H1 (cell line): ENCODE measurements around the gene FLVCR2. TPM values are rescaled to one million over a fixed set of nuclear protein-coding genes. Genes with fewer than 3 reads are reported as not detected.

Source experiments
- CTCF ChIA-PET: fragments of 300-600 bp; sonication (Branson Sonifier 250); formaldehyde crosslinking; loops from one replicate; lab custom pipeline; 2021; ENCODE audit not compliant: partially characterized antibody; lab: Charles Lee
- POLR2A ChIA-PET: fragments of 300-600 bp; sonication (Branson Sonifier 250); formaldehyde crosslinking; loops from one replicate; lab custom pipeline; 2021; ENCODE audit warnings: inconsistent platforms; ENCODE audit not compliant: partially characterized antibody; lab: Charles Lee
- DNase-seq, 2 experiments: peaks; one replicate each; pipeline versions ENCODE4 v3.0.0 to v3.0.0-alpha.2; 2010 to 2022; ENCODE audit warnings: low spot score in 2 of 2, low read depth in 1 of 2, mixed read lengths in 1 of 2
- FAIRE-seq: peaks from 2 replicates; lab custom pipeline; 2011; peaks lifted over from hg19 to GRCh38; lab: Jason Lieb, UNC
- H2AFZ ChIP-seq: 2 replicates; pipeline ENCODE4 v1.8.1; 2012; ENCODE audit warnings: low read length, inconsistent platforms
- H2AK5ac ChIP-seq: 2 replicates; pipeline ENCODE4 v1.6.1; 2013; ENCODE audit warnings: low read depth, low read length
- H2BK120ac ChIP-seq: replicated peaks from 2 replicates; pipeline ENCODE3; 2013; ENCODE audit warnings: low read depth, low read length, inconsistent platforms
- H2BK12ac ChIP-seq: 2 replicates; pipeline ENCODE4 v1.6.1; 2013; ENCODE audit warnings: low read depth, low read length
- H2BK15ac ChIP-seq: 2 replicates; pipeline ENCODE4 v1.6.1; 2013; ENCODE audit warnings: low read length
- H2BK20ac ChIP-seq: 2 replicates; pipeline ENCODE4 v1.6.1; 2013; ENCODE audit warnings: low read length
- H2BK5ac ChIP-seq: 2 replicates; pipeline ENCODE4 v1.6.1; 2013; ENCODE audit warnings: low read depth, low read length
- H3K14ac ChIP-seq: 2 replicates; pipeline ENCODE4 v1.6.1; 2013; ENCODE audit warnings: inconsistent platforms; ENCODE audit not compliant: insufficient read length
- H3K18ac ChIP-seq: 2 replicates; pipeline ENCODE4 v1.6.1; 2013; ENCODE audit warnings: low read length; ENCODE audit errors: extremely low read depth
- H3K23ac ChIP-seq: 2 replicates; pipeline ENCODE4 v1.6.1; 2013; ENCODE audit warnings: inconsistent platforms; ENCODE audit not compliant: insufficient read length
- H3K23me2 ChIP-seq: 2 replicates; pipeline ENCODE4 v1.6.1; 2013; ENCODE audit warnings: low read depth, low read length
- H3K27ac ChIP-seq: 2 replicates; pipeline ENCODE4 v1.6.1; 2011; ENCODE audit warnings: low read depth, low read length, inconsistent platforms
- H3K27me3 ChIP-seq, 4 experiments: replicated peaks in 1 of 4; 1 replicate in 1 of 4; 2 replicates in 3 of 4; pipeline versions ENCODE4 v1.6.1 to v1.8.1; 2011 to 2013; ENCODE audit warnings: low read length in 3 of 4, mild to moderate bottlenecking in 3 of 4, inconsistent platforms in 2 of 4, mixed read lengths in 2 of 4, moderate library complexity in 1 of 4; ENCODE audit not compliant: control insufficient read depth in 3 of 4, insufficient read depth in 3 of 4; ENCODE audit errors: extremely low read depth in 1 of 4
- H3K36me3 ChIP-seq, 4 experiments: 2 replicates each; pipeline versions ENCODE4 v1.6.1 to v1.8.1; 2011 to 2013; ENCODE audit warnings: mild to moderate bottlenecking in 4 of 4, low read length in 3 of 4, moderate library complexity in 2 of 4, control low read depth in 1 of 4, inconsistent platforms in 1 of 4; ENCODE audit not compliant: insufficient read depth in 4 of 4, control insufficient read depth in 2 of 4
- H3K4ac ChIP-seq: replicated peaks from 2 replicates; pipeline ENCODE3; 2013; ENCODE audit warnings: low read length, low read depth, mixed read lengths, inconsistent platforms; ENCODE audit not compliant: insufficient read length
- H3K4me1 ChIP-seq, 4 experiments: replicated peaks in 1 of 4; 1 replicate in 1 of 4; 2 replicates in 3 of 4; pipeline versions ENCODE4 v1.6.1 to v1.8.1; 2011 to 2013; ENCODE audit warnings: low read length in 3 of 4, inconsistent platforms in 2 of 4, mixed read lengths in 1 of 4; ENCODE audit not compliant: insufficient read depth in 4 of 4, control insufficient read depth in 3 of 4
- H3K4me2 ChIP-seq, 2 experiments: 2 replicates each; pipeline versions ENCODE4 v1.6.1 to v1.8.1; 2011 to 2013; ENCODE audit warnings: low read depth in 2 of 2, low read length in 2 of 2, control low read depth in 1 of 2, inconsistent platforms in 1 of 2, mild to moderate bottlenecking in 1 of 2; ENCODE audit not compliant: insufficient read depth in 1 of 2
- H3K4me3 ChIP-seq, 4 experiments: fragments of 200-600, 300-600 bp in 1 of 4; sonication (generic), shearing (Covaris generic), sonication (Bioruptor Twin) in 1 of 4; 2 replicates each; pipeline versions ENCODE4 v1.5.1 to v1.8.1; 2011 to 2016; ENCODE audit warnings: low read length in 4 of 4, low read depth in 3 of 4, control low read depth in 2 of 4, inconsistent platforms in 2 of 4, mild to moderate bottlenecking in 2 of 4, mixed read lengths in 1 of 4, moderate library complexity in 1 of 4; ENCODE audit not compliant: insufficient read depth in 2 of 4; ENCODE audit errors: extremely low read depth in 1 of 4
- H3K56ac ChIP-seq: replicated peaks from 2 replicates; pipeline ENCODE3; 2013; ENCODE audit warnings: low read depth, mild to moderate bottlenecking, mixed read lengths, low read length, inconsistent platforms; ENCODE audit not compliant: insufficient read length
- H3K79me1 ChIP-seq: 2 replicates; pipeline ENCODE4 v1.6.1; 2013; ENCODE audit warnings: low read depth, low read length, control low read depth
- H3K79me2 ChIP-seq, 2 experiments: 2 replicates each; pipeline versions ENCODE4 v1.6.1 to v1.8.1; 2012 to 2013; ENCODE audit warnings: low read length in 2 of 2, mild to moderate bottlenecking in 2 of 2, inconsistent platforms in 1 of 2; ENCODE audit not compliant: insufficient read depth in 2 of 2, control insufficient read depth in 1 of 2
- H3K9ac ChIP-seq, 4 experiments: replicated peaks in 1 of 4; 1 replicate in 1 of 4; 2 replicates in 3 of 4; pipeline versions ENCODE4 v1.6.1 to v1.8.1; 2011 to 2013; ENCODE audit warnings: low read depth in 3 of 4, low read length in 3 of 4, control low read depth in 2 of 4, mild to moderate bottlenecking in 2 of 4, moderate library complexity in 2 of 4, inconsistent platforms in 1 of 4; ENCODE audit errors: extremely low read depth in 1 of 4
- H3K9me3 ChIP-seq, 2 experiments: 2 replicates each; pipeline versions ENCODE4 v1.6.1 to v1.8.1; 2012 to 2013; ENCODE audit warnings: mild to moderate bottlenecking in 2 of 2, moderate library complexity in 2 of 2, control low read depth in 1 of 2, inconsistent platforms in 1 of 2, low read depth in 1 of 2, low read length in 1 of 2, mixed read lengths in 1 of 2; ENCODE audit not compliant: insufficient read depth in 2 of 2
- H4K20me1 ChIP-seq, 2 experiments: replicated peaks in 1 of 2; 2 replicates each; pipeline versions ENCODE3 to v1.8.1; 2011 to 2013; ENCODE audit warnings: inconsistent platforms in 2 of 2, low read length in 2 of 2, mild to moderate bottlenecking in 1 of 2; ENCODE audit not compliant: insufficient read depth in 2 of 2, control insufficient read depth in 1 of 2
- H4K5ac ChIP-seq: 2 replicates; pipeline ENCODE4 v1.6.1; 2013; ENCODE audit warnings: low read length, low read depth, mixed read lengths, inconsistent platforms; ENCODE audit not compliant: insufficient read length
- H4K8ac ChIP-seq: 2 replicates; pipeline ENCODE4 v1.8.0; 2013; ENCODE audit warnings: mild to moderate bottlenecking, moderate library complexity, low read length, inconsistent platforms; ENCODE audit not compliant: insufficient read depth; ENCODE audit errors: extremely low read depth
- H4K91ac ChIP-seq: replicated peaks from 2 replicates; pipeline ENCODE3; 2013; ENCODE audit warnings: low read length, mixed read lengths, inconsistent platforms; ENCODE audit not compliant: insufficient read length
- CBX5 ChIP-seq: fragments of 300-800, 300-1000 bp; sonication (generic); IDR thresholded peaks from 2 replicates; pipeline ENCODE4 v1.7.1; 2016; ENCODE audit warnings: antibody characterized with exemption, low read length, low read depth
- CREB1 ChIP-seq: IDR thresholded peaks from 2 replicates; pipeline ENCODE4 v1.6.1; 2012; ENCODE audit warnings: inconsistent platforms
- EZH2 ChIP-seq: fragments of 200-600 bp; sonication (generic); IDR thresholded peaks from 2 replicates; pipeline ENCODE4 v1.7.1; 2012; ENCODE audit warnings: low read depth, mild to moderate bottlenecking, moderate library complexity, low read length, inconsistent platforms; ENCODE audit not compliant: severe bottlenecking
- GTF2F1 ChIP-seq: IDR thresholded peaks from 2 replicates; pipeline ENCODE4 v1.6.1; 2012; ENCODE audit warnings: low read depth, low read length, improper control_type of control experiment, borderline replicate concordance
- HDAC2 ChIP-seq, 2 experiments: fragments of 300-600 bp in 1 of 2; sonication (generic) in 1 of 2; IDR thresholded peaks; 2 replicates each; pipeline ENCODE4 v1.6.1; 2011 to 2012; ENCODE audit warnings: low read depth in 2 of 2, low read length in 2 of 2, mild to moderate bottlenecking in 2 of 2, moderate library complexity in 2 of 2, borderline replicate concordance in 1 of 2, inconsistent platforms in 1 of 2
- KDM4A ChIP-seq: IDR thresholded peaks from one replicate; pipeline ENCODE4 v1.7.1; 2012; ENCODE audit warnings: low read depth, mild to moderate bottlenecking, moderate library complexity, low read length, inconsistent platforms; ENCODE audit not compliant: severe bottlenecking
- KDM5A ChIP-seq: fragments of 200-600 bp; IDR thresholded peaks from 2 replicates; pipeline ENCODE4 v1.7.1; 2012; ENCODE audit warnings: mild to moderate bottlenecking, low read length, inconsistent platforms, mixed read lengths
- PHF8 ChIP-seq: fragments of 200-600 bp; sonication (generic); conservative IDR thresholded peaks from 2 replicates; pipeline ENCODE4 v1.7.1; 2012; ENCODE audit warnings: low read depth, mild to moderate bottlenecking, inconsistent platforms, low read length, moderate library complexity
- POLR2AphosphoS5 ChIP-seq: IDR thresholded peaks from 2 replicates; pipeline ENCODE4 v1.6.1; 2011; ENCODE audit warnings: low read depth, low read length
- POU5F1 ChIP-seq: IDR thresholded peaks from 2 replicates; pipeline ENCODE4 v1.6.1; 2011; ENCODE audit warnings: low read depth, mild to moderate bottlenecking, low read length, moderate library complexity
- RFX5 ChIP-seq: IDR thresholded peaks from 2 replicates; pipeline ENCODE4 v1.6.1; 2011; ENCODE audit warnings: low read depth, low read length, improper control_type of control experiment, borderline replicate concordance
- SIN3A ChIP-seq, 2 experiments: IDR thresholded peaks in 1 of 2; conservative IDR thresholded peaks in 1 of 2; 2 replicates each; pipeline ENCODE4 v1.6.1; 2011 to 2012; ENCODE audit warnings: low read length in 2 of 2, improper control_type of control experiment in 1 of 2, low read depth in 1 of 2, mild to moderate bottlenecking in 1 of 2
- SIX5 ChIP-seq: IDR thresholded peaks from 2 replicates; pipeline ENCODE4 v1.6.1; 2011; ENCODE audit warnings: mild to moderate bottlenecking, low read depth, low read length
- SP1 ChIP-seq: IDR thresholded peaks from 2 replicates; pipeline ENCODE4 v1.6.1; 2011; ENCODE audit warnings: low read depth, low read length
- TCF12 ChIP-seq: IDR thresholded peaks from 2 replicates; pipeline ENCODE4 v1.6.1; 2011; ENCODE audit warnings: low read depth, mild to moderate bottlenecking, low read length
- WGBS, 2 experiments: shearing (Covaris generic) in 1 of 2; methylation state at CpG; one replicate each; pipeline versions ENCODE4 v1.1.6 to v1.1.7; 2013 to 2015; ENCODE audit warnings: low lambda C conversion rate in 2 of 2, mixed read lengths in 2 of 2, inconsistent platforms in 1 of 2, low coverage in 1 of 2, missing lambda C conversion rate in 1 of 2; ENCODE audit not compliant: insufficient replicate concordance in 2 of 2, insufficient coverage in 1 of 2, insufficient read length in 1 of 2; ENCODE audit errors: extremely low coverage in 1 of 2, missing lambda C conversion rate in 1 of 2; 5-methylcytosine and 5-hydroxymethylcytosine counted together
- polyA plus RNA-seq, 7 experiments: library from polyadenylated mRNA; depleted of rRNA in 3 of 7; stranded (reverse) in 5 of 7; unstranded in 2 of 7; fragments of >200 nt in 5 of 7; fragments of 200-250 nt in 2 of 7; gene quantifications; 1 replicate in 5 of 7; 2 replicates in 1 of 7; 4 replicates in 1 of 7; pipeline versions ENCODE4 v1.2.1 to v1.2.3, GENCODE V29; 2011 to 2013; ENCODE audit warnings: missing spikeins in 2 of 7, mixed read lengths in 2 of 7
- total RNA-seq: library from RNA; stranded (reverse); fragmentation: NEBNext Ultra II Directional; extraction: Animal tissue kit (Norgen Biotek cat#: 25700); gene quantifications from 2 replicates; pipeline ENCODE4 v1.2.1, GENCODE V29; 2021

Gene FLVCR2
- total and polyA plus RNA-seq, 2 of the 8 experiments (the other 6 are each of a cell fraction or from before 2014, with no cell fraction given), result 7.1 to 8.2 TPM

DNA sequence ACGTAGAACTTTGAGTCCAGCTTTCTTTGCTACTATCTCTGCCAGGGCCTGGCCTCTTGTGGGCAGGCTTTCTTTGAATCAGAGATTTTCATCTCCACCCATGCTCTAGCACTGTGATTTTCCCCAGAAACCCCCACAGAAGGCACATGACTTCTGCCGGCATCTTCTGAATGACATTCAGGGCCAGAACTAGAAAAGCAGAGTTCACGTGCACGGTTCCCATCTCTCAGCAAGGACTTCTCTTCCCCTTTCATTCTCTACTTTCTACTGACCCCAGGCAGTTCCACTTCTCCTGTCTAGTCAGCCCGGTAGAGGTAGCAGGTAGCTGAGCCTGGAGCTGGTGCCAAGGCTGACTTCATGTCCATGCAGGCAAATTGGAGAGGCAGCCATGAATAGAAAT is 29.3 kb upstream of the FLVCR2 start:
- CTCF ChIA-PET, result interaction anchor here (6.5 kb wide), 1 partner anchor 12 kb away, joined by 39 read pairs; no protein-coding TSS in a partner anchor
- TF ChIP-seq CREB1 (no peak), EZH2 (no peak), SP1 (no peak), POLR2AphosphoS5 (no peak), CBX5 (no peak), RFX5 (no peak), POU5F1 (no peak), GTF2F1 (no peak), SIN3A (conservative IDR thresholded peaks at IDR 0.05 in 1 of 2, IDR thresholded peaks at IDR 0.05 in 1 of 2; ENCODE audit: low read depth in 1 of 2, low read length in 2 of 2) (no peak), PHF8 (no peak), SIX5 (no peak), TCF12 (no peak), KDM5A (no peak), KDM4A (no peak), HDAC2 (IDR thresholded peaks at IDR 0.05; ENCODE audit: borderline replicate concordance in 1 of 2, low read depth in 2 of 2, low read length in 2 of 2) (no peak)

More for the DNA sequence above, 29.3 kb upstream of the FLVCR2 start:
- no peak overlapping the region for H3K27ac ChIP-seq
- no peaks in the 10 kb centered on the region; the same call in 1 of the 2 replicates for H3K23me2 ChIP-seq
- DNase-seq, result no peak
- H4K20me1 ChIP-seq, result no peaks in the 10 kb centered on the region
- no peak overlapping the region for H2BK20ac ChIP-seq
- POLR2A ChIA-PET, result no interaction called here
- no peak overlapping the region for H3K18ac ChIP-seq
- no peak overlapping the region for H4K5ac ChIP-seq
- 80% methylated on average over 5 of the region's 5 CpGs; no CpG with 5 or more reads in 1 of the 2 experiments for WGBS, 2 experiments
- H3K9me3 ChIP-seq, result no peaks in the 10 kb centered on the region
- no peak overlapping the region for H2BK15ac ChIP-seq
- no peak overlapping the region for H3K14ac ChIP-seq
- H3K56ac ChIP-seq, result no peak overlapping the region
- H4K8ac ChIP-seq, result no peak overlapping the region
- no peak overlapping the region for H3K4me2 ChIP-seq
- H3K79me1 ChIP-seq, result no peaks in the 10 kb centered on the region
- H2BK5ac ChIP-seq, result no peak overlapping the region
- no peaks in the 10 kb centered on the region for H3K36me3 ChIP-seq
- H2AK5ac ChIP-seq, result no peak overlapping the region
- H3K27me3 ChIP-seq, result peaks cover 0 to 2% (median 0%) of the 10 kb centered on the region in 4 experiments; a peak in 1 of 7 replicates
- no peaks in the 10 kb centered on the region; a peak in 1 of 7 replicates for H3K4me1 ChIP-seq
- no peak overlapping the region for H2AFZ ChIP-seq
- H3K23ac ChIP-seq, result no peak overlapping the region
- no peak overlapping the region for H3K4me3 ChIP-seq
- H2BK120ac ChIP-seq, result no peak overlapping the region
- H2BK12ac ChIP-seq, result no peak overlapping the region
- FAIRE-seq, result no peak
- no peak overlapping the region for H3K9ac ChIP-seq
- H4K91ac ChIP-seq, result no peak overlapping the region
- H3K4ac ChIP-seq, result no peak overlapping the region
- H3K79me2 ChIP-seq, result no peaks in the 10 kb centered on the region
